ENCODE measurements around the gene F10.
"Not testable (repeated sequence)": the region's sequence is repeated elsewhere in the genome, so short reads cannot be mapped to it uniquely, and the experiment has no call there.

The F10 gene

GRCh38 chr13:113091211-113091771 is 31.3 kb upstream of the F10 start:
- ATAC-seq (ENCODE audit: low read depth) (no peak), DNase-seq (ENCODE audit: low spot score in 2 of 2) (no peak)
- H3K27me3 Mint-ChIP-seq: peaks cover 3% of the 10 kb centered on the region

GRCh38 chr13:113091891-113092775 is 30.5 kb upstream of the F10 start:
- DNase-seq (ENCODE audit: low spot score in 2 of 2): no peak
- Mint-ChIP-seq H3K36me3 (peaks cover 3% of the 10 kb centered on the region), H3K27me3 (peaks cover 3% of the 10 kb centered on the region), H3K4me3 (no peak overlapping the region), H3K4me1 (no peaks in the 10 kb centered on the region), H3K27ac (no peak overlapping the region), H3K9me3 (no peaks in the 10 kb centered on the region)
- no peak for ATAC-seq (ENCODE audit: low read depth)

More at GRCh38 chr13:113091211-113091771, 31.3 kb upstream of the F10 start:
- H3K27ac Mint-ChIP-seq: no peak overlapping the region
- H3K4me3 Mint-ChIP-seq: no peak overlapping the region
- H3K9me3 Mint-ChIP-seq: no peaks in the 10 kb centered on the region
- peaks cover 3% of the 10 kb centered on the region for H3K36me3 Mint-ChIP-seq
- no peaks in the 10 kb centered on the region for H3K4me1 Mint-ChIP-seq

GRCh38 chr13:113092776-113093579 is 29.6 kb upstream of the F10 start:
- H3K36me3 Mint-ChIP-seq: peaks cover 3% of the 10 kb centered on the region
- H3K27me3 Mint-ChIP-seq: peaks cover 3% of the 10 kb centered on the region
- ATAC-seq (ENCODE audit: low read depth) (no peak), DNase-seq (ENCODE audit: low spot score in 2 of 2) (no peak)
- H3K4me1 Mint-ChIP-seq: no peaks in the 10 kb centered on the region
- no peak overlapping the region for H3K4me3 Mint-ChIP-seq
- no peaks in the 10 kb centered on the region for H3K9me3 Mint-ChIP-seq
- no peak overlapping the region for H3K27ac Mint-ChIP-seq

GRCh38 chr13:113093580-113094409 is 28.8 kb upstream of the F10 start:
- Mint-ChIP-seq H3K27ac (no peak overlapping the region), H3K4me1 (no peaks in the 10 kb centered on the region)

GRCh38 chr13:113094410-113094800 is 28.2 kb upstream of the F10 start:
- Mint-ChIP-seq H3K4me1 (no peaks in the 10 kb centered on the region), H3K4me3 (no peak overlapping the region), H3K27ac (no peak overlapping the region), H3K9me3 (no peaks in the 10 kb centered on the region), H3K27me3 (peaks cover 3% of the 10 kb centered on the region), H3K36me3 (no peaks in the 10 kb centered on the region)
- DNase-seq (ENCODE audit: low spot score in 2 of 2): no peak
- ATAC-seq (ENCODE audit: low read depth): no peak

More at GRCh38 chr13:113093580-113094409, 28.8 kb upstream of the F10 start:
- H3K4me3 Mint-ChIP-seq: no peak overlapping the region
- DNase-seq (ENCODE audit: low spot score in 2 of 2): no peak
- no peak for ATAC-seq (ENCODE audit: low read depth)
- H3K36me3 Mint-ChIP-seq: peaks cover 2% of the 10 kb centered on the region
- H3K9me3 Mint-ChIP-seq: no peaks in the 10 kb centered on the region
- H3K27me3 Mint-ChIP-seq: peaks cover 3% of the 10 kb centered on the region

- Mint-ChIP-seq H3K27me3 (peaks cover 3% of the 10 kb centered on the region), H3K9me3 (no peaks in the 10 kb centered on the region), H3K27ac (no peak overlapping the region), H3K4me1 (no peaks in the 10 kb centered on the region), H3K36me3 (no peaks in the 10 kb centered on the region), H3K4me3 (no peak overlapping the region)
- DNase-seq (ENCODE audit: low spot score in 2 of 2): no peak
- no peak for ATAC-seq (ENCODE audit: low read depth)
These were observed 27.2 kb upstream of the F10 start for GRCh38 chr13:113095146-113096051.

- no peaks in the 10 kb centered on the region for H3K36me3 Mint-ChIP-seq
- H3K27ac Mint-ChIP-seq: no peak overlapping the region
- H3K9me3 Mint-ChIP-seq: no peaks in the 10 kb centered on the region
- H3K4me3 Mint-ChIP-seq: no peak overlapping the region
- no peak for DNase-seq (ENCODE audit: low spot score in 2 of 2)
- H3K4me1 Mint-ChIP-seq: no peaks in the 10 kb centered on the region
- ATAC-seq (ENCODE audit: low read depth): no peak
- peaks cover 3% of the 10 kb centered on the region for H3K27me3 Mint-ChIP-seq
These were observed 26.4 kb upstream of the F10 start for GRCh38 chr13:113096052-113096744.

- Mint-ChIP-seq H3K36me3 (no peaks in the 10 kb centered on the region), H3K27ac (no peak overlapping the region), H3K9me3 (no peaks in the 10 kb centered on the region), H3K4me3 (no peak overlapping the region), H3K4me1 (no peaks in the 10 kb centered on the region), H3K27me3 (peaks cover 3% of the 10 kb centered on the region)
- no peak for DNase-seq (ENCODE audit: low spot score in 2 of 2)
- ATAC-seq (ENCODE audit: low read depth): no peak
These were observed 25.8 kb upstream of the F10 start for GRCh38 chr13:113096745-113097305.

- no peaks in the 10 kb centered on the region for H3K9me3 Mint-ChIP-seq
- H3K36me3 Mint-ChIP-seq: no peaks in the 10 kb centered on the region
- H3K4me3 Mint-ChIP-seq: no peak overlapping the region
- ATAC-seq (ENCODE audit: low read depth) (no peak), DNase-seq (ENCODE audit: low spot score in 2 of 2) (no peak)
- no peak overlapping the region for H3K27ac Mint-ChIP-seq
- peaks cover 4% of the 10 kb centered on the region for H3K27me3 Mint-ChIP-seq
- H3K4me1 Mint-ChIP-seq: no peaks in the 10 kb centered on the region
These were observed 24.9 kb upstream of the F10 start for GRCh38 chr13:113097651-113098050.

- peaks cover 2% of the 10 kb centered on the region for H3K4me1 Mint-ChIP-seq
- ATAC-seq (ENCODE audit: low read depth): no peak
- H3K27ac Mint-ChIP-seq: no peak overlapping the region
- no peaks in the 10 kb centered on the region for H3K9me3 Mint-ChIP-seq
- no peaks in the 10 kb centered on the region for H3K36me3 Mint-ChIP-seq
- no peak overlapping the region for H3K4me3 Mint-ChIP-seq
- peaks cover 6% of the 10 kb centered on the region for H3K27me3 Mint-ChIP-seq
- no peak for DNase-seq (ENCODE audit: low spot score in 2 of 2)
These were observed 24.4 kb upstream of the F10 start for GRCh38 chr13:113098162-113098732.

- Mint-ChIP-seq H3K27me3 (peaks cover 6% of the 10 kb centered on the region), H3K4me3 (no peak overlapping the region), H3K4me1 (peaks cover 2% of the 10 kb centered on the region), H3K9me3 (no peaks in the 10 kb centered on the region), H3K27ac (no peak overlapping the region), H3K36me3 (no peaks in the 10 kb centered on the region)
- no peak for DNase-seq (ENCODE audit: low spot score in 2 of 2)
- no peak for ATAC-seq (ENCODE audit: low read depth)
These were observed 23.5 kb upstream of the F10 start for GRCh38 chr13:113099142-113099541.

GRCh38 chr13:113102302-113102701 is 20.3 kb upstream of the F10 start:
- H3K4me3 Mint-ChIP-seq; DNase-seq (ENCODE audit: low spot score in 2 of 2); H3K9me3 Mint-ChIP-seq; H3K36me3 Mint-ChIP-seq; H3K27me3 Mint-ChIP-seq; ATAC-seq (ENCODE audit: low read depth); H3K4me1 Mint-ChIP-seq; H3K27ac Mint-ChIP-seq: not testable (repeated sequence)
